ENCODE measurements around the gene ASS1.

ASS1 gene

DNA sequence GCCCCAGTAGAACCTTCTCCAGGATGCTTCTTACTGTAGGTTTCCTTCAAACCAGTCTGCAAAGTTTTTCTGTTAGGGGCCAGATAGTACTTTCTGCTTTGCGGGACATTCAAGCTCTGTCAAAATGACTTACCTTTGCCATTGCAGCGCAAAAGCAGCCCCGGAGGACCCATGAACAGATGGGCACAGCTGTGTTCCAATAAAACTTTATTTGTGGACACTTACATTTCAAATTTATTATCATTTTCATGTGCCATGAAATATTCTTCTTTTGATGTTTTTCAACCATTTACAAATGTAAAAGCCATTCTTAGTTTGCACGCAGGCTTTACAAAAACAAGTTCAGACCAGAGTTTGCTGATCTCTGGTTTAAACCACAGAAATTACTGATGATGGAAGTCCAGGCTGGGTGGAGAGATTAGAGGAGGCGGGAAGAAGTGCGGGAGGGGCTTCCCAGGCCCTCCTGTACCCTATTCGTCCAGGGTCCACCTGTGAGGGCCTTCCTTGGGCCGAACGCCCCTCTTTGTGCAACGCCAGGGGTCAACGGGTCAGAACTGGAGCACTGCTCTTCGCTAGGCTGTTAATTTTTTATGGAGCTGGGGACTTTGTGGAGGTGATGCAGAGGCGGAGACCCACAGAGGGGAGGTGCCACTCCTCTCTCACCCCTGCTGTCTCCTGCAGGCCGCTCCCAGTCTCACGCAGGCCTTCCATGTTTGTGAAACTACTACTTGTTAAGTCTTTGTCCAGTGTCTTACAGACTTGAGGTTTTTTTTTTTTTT is 7.6 kb upstream of the ASS1 start:
- DNase-seq: no peak

DNA sequence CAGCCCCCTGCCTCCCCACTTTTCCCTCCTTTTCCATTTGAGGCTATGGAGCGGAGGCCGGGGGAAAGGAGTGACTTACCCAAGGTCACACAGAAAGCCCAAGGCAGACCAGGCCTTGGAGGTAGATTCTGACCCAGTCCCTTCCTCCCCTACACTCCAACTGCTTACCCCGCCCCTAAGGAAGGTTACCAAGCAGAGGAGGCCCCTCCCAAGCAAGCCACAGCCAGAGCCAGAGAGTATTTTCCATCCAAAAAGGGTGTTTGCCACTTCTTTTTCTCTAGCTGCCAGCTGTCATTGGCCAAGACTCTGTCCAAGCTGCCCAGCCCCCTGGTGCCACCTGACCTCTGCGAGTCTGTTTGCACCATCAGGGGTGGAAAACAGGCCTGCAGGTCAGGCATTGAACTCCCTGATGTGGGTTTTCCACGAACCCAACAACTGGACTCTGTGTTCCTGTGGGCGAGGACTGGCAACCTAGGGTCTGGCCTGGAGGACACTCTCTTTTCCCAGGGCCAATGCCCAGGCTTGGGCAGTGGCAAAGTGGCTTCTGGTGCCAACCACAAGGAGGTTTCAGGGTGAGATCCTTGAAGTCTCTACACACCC is 6.3 kb upstream of the ASS1 start:
- no peak for DNase-seq

DNA sequence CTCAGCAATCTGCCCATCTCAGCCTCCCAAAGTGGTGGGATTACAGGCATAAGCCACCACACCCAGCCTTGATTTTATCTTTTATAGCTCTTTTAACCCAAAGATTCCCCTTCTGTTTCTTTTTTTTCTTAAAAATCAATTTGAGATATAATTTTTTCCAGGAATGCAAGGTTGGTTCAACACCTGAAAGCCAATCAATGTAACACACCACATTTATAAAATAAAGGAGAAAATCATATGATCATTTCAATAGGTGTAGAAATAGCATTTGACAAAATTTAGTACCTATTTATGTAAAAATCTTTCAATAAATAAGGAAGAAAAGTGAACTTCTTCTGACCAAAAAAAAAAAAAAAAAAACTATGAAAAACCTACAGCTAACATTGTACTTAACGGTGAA is 3.7 kb upstream of the ASS1 start:
- DNase-seq: no peak

DNA sequence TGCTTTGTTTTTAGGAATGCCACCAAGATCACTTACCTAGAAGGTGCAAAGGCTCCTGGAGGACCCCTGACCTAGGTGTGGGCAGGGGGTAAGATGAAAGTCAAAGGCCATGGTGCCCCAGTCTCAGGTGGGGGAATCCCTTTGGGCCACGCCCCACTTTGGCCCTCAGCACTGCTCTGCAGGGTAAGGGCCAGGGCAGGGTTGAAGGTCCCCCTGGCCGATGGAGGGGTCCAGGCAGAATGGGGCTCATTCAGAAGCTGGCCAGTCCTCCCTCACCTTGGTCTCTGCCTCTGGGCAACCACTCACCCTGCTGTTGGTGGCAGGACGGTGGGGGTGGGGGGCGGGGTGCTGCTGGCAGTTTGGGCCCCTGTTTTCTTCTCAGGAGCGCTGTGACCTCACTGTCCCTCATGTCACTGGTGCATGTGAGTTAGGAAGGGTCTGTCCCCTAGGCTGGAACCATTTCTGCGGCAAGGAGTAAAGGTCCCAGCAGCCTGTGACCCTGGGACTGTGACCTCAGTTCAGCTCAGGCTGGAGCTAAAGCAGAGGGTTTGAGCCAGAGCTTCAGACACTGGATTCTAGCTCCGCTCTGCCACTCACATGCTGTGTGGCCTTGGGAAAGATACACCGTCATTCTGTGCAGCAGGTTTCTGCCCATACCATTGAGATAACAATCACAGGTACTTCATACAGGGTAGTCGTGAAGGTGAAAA is 1.9 kb upstream of the ASS1 start:
- no peak for DNase-seq

DNA sequence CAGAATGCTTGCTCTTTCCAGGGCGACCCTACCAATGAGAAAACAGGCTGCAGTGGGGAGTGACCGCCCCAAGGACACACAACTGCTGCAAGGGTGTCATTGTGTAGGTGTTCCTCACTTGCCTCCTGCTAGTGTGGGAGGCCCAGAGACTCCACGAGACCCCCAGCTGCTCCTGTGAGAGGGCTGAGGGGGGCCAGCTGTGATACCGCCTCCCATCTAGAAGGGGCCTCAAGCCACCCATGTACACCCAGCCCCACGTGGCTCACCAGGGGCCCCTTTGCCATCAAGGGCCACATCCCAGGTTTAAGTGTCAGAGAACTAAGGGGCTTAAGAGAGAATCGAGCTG is 1.3 kb upstream of the ASS1 start:
- DNase-seq: no peak

DNA sequence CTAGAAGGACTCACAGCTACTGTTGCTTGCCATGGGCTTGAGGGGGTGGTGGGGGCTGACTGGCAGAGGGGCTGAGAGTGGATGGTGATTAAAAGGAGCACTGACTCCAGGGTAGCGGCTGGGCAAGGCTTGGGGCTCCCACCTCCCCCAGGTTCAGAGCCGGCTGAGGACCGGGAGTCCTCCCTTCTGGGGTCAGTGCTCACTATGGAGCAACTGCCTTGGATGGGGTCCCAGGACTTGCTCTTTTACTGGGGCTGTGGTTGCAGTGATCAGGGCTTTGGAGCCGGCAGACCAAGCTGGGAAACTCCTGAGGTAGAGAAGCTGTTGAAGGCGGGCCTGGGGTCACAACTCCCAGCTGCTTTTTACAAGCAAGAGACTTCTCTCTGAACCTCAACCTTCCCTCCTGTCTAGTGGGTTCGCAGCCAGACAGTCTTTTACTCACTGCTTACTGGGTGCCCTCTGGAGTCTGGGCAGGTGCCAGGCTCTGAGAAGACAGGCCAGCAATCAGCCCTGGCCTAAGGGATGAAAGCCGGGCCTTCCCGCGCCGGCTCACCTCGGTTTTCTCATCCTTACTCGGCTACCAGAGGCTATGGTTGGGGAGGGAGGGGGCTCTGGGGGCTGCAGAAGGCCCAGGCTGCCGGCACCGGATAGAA is 795 bp upstream of the ASS1 start:
- DNase-seq: no peak

DNA sequence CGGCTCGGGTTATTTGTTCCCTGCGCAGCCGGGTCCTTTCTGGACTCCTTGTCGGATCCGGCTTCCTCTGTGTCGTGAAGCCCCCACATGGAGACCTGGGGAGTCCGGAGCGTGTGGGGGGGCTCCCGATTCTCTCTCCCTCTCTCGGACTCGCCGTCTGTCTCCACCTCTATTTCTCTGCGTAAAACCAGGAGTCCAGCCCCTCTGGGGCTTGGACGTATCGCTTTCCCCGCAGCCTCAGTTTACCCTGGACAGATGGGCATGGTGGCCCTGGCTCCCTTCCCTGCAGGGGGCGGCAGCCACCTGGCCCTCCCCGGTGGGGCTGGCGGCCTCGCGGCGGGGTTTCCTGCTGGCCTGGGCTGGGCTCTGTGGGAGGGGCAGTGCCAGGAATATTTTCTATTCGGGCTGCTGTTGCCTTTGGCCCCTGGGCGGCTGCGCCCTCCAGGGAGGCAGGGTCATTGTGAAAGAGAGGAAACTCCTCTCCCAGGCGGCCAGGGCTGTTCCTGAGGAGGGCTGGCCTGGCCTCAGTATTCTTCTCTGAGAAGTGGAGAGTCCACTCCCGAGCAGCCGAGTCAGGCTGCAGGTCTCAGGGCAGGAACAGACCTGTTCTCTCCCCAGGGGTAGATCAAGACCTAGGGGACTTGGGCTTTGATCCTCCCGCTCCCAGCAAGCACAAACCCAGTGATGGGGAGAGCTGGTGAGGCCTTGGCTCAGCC is 665 bp downstream of the ASS1 start:
- DNase-seq: no peak

DNA sequence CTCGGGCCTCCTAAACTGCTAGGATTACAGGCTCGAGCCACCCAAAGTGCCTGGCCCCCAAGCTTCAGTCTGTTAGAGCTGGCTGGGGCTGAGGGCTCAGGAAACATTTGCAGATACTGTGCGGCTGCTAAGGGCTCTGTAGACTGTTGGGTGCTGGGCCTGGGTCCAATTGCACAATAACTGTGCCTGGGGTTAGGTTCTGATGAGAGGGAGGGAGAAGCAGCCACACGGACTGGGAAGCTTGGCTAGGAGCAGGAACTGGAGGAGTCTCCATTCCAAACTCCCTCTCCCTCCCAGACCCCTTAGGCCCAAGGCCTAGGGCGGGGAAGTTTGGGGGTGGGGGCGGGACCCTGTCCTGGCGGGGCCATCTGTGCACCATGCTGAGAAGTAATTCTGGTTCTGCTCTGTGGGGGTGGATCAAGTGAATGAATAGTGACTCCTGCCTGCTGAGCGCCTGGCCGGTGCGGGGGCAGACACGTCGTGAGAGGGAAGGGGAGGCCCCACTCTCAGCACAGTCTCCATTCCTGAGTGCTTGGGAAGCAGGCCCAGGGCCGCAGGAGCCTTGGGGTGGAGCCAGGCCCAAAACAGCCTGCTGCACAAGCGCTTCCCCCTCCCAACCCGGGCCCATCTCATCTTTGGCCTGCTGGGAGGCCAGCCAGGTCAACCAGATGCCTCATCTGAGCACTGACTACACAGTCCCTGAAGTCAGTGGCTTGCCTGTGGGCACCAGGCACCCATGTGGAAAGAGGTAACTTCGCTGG is 1.5 kb downstream of the ASS1 start:
- no peak for DNase-seq

DNA sequence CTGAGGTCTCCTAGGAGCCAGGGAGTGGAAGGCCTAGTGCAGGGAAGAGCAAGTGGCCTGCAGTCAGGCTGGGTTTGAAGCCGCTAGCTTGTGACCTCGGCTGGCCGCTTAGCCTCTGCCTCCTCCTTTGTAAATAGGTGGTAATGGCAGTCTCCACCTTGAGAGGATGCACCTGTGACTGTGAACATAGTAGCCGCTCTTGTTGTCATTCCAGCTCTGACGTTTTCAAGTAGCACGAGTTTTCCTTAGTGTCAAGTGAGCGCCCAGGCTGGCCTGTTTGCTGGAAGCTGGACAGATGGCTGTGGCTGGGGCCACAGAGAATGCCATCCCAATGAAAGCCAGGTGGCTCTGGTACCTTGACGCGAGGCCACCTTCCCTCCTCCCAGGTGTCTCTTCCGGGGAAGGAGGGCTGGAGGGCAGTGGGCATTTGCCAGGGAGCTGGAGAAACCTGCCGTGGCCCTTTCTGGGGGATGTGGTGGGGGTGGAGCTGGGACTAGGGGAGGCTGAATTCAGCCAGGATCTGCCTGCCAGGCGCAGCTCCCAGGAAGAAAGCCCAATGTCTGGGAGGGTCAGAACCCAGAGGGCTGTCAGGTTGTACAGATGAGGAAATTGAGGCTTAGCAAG is 2.5 kb downstream of the ASS1 start:
- DNase-seq: peak; percentile 66

DNA sequence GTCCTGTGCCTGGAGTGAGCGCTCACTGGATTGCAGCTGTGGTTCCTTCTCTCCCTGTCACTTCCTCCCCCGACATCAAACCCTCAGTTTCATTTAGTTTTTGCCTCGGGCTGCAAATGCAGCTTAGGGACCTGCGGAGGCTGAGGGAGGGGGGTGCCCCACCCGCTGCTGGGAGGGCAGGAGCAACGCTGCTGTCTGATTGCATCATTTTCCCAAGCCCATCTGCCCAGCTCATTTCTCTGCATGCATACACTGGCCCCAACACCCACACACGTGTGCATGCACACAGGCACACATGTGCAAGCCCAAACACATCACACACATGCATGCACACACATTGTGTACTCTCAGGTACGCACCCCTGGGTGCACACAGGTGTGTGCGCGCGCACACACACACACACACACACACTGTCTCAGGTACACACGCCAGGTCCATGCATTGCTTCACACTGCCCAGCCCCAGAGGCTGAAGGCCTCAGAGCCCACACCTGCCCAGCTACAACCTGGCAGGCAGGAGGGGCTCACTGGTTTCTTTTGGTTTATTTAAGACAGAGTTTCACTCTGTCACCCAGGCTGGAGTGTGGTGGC is 3.4 kb downstream of the ASS1 start:
- DNase-seq: no peak

DNA sequence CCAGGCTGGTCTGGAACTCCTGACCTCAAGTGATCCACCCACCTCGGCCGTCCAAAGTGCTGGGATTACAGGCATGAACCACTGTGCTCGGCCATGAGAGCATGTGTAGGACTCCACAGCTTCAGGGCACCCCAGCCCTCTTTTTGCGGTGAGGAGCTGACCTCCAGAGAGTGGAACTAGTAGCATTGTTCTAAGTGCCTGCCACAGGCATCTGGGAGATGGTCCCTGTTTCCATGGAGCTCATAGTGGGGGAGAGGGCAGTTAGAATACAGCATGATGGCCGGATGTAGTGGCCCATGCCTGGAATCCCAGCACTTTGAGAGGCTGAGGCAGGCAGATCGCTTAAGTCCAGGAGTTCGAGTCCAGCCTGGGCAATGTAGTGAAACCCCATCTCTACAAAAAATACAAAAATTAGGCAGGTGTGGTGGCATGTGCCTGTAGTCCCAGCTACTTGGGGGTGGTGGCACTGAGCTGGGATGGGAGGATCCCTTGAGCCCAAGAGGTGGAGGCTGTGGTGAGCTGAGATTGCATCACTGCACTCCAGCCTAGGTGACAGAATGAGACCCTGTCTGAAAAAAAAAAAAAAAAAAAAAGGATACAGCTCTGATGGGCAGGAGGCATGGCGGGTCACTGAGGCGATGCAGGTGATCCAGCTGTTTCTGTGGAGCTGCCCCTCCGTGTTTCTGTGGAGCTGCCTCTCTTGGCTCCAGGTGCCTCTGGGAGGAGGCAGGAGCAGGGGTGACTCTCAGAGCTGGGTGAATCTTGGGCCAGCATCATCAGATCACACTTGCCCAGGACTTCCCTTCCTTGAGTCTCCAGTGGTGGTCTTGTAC is 4.2 kb downstream of the ASS1 start:
- no peak for DNase-seq

DNA sequence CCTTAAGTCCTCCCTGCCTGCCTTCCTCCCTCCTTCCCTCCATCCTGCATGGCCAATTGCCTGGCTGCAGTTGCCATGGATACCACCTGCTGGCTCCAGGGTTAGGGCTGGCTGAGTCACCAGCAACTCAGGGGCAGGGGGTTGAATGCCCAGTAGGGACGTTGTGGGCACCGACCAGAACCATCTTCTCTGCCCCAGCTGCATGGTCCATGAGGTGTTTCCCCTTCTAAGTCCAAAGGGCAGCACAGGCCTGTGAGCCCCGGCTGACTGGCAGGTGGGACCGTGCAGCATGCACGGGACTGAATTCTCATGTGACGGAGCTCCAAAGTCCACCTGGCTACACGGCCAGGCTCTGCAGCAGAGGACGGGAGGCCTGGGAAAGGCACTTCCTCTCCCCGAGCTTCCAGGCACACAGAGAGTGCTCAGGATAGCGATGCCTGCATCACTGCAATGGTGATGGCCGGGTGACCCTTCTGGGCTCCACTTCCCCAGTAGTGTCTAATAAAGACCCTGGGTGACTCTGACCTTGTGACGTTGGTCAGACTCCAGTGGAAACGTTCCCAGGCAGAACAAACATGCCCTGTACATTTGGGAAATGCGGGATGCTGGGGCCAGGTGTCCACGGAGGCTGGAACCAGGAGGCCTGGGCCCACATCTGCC is 5.7 kb downstream of the ASS1 start:
- no peak for DNase-seq

DNA sequence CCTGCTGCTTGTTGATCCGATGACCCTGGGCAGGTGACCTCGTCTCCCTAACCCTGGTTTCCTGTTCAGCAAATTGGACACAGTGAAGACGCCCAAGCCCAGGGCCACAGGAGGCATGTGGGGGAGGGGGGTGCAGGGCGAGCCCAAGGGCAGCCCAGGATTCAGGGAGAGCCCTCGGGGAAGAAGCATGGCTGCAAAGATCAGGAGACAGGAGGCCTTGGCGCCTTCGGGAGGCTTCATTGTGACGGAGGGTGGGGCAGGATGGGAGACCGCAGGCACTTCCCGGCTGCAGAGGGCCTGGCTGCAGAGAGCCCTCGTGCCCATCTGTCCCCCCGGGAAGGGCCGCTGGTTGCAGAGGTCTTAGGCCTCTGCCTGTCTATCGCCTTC is 6.2 kb downstream of the ASS1 start:
- DNase-seq: no peak

DNA sequence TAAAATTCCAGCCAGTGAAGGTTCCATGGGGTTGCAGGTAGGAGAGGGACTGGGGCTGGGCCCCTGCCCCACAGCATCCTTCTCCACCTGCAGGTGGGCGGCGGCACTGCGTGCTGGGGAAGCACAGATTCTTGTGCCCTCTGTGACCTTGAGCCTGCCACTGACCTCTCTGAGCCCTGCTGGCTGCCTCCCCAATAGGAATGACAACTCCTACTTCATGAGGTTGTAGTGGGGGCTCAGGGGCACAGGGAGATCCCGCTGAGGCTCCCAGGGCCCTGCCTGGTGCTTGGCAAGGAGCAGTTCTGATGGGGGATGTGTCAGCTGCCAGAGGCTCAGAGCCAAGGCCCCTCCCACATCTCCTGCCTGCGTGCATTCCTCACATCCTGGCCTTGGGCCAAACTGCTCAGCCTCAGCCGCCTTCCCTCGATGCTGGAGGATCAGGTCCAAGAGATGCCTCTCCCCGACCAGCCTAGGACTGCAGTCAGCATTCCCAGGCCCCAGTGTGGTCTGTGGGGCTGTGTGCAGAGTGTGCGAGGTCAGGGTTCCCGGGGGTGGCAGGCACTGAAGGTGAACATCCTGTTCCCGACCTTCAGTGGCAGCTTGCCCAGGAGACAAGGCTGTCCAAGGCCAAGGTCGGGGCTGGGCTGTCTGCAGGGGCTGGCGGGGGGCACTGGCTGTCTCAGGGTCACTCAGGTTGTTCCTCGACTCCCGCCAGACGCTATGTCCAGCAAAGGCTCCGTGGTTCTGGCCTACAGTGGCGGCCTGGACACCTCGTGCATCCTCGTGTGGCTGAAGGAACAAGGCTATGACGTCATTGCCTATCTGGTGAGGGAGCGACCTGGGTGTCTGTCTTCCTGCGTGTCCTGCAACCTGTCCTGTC is 7.0 kb downstream of the ASS1 start:
- DNase-seq: peak; percentile 73

DNA sequence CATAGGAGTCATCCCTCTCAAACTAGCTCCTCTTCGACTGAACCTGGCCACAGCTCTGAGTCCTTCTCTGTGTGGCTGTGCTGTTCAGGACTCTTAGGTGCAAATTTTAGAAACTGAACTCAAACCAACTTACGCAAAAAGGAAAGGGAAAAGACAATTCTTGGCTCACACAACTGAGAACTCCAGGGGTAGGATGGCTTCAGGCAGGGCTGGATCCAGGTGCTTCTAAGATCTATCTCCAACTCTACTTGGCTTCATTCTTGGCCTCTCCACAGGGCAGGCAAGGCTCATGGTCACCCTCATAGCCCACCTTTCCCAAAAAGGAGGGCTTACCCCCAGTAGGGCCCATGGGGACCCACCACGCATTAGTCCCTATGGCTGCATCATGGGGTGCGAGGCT is 8.1 kb downstream of the ASS1 start:
- no peak for DNase-seq

DNA sequence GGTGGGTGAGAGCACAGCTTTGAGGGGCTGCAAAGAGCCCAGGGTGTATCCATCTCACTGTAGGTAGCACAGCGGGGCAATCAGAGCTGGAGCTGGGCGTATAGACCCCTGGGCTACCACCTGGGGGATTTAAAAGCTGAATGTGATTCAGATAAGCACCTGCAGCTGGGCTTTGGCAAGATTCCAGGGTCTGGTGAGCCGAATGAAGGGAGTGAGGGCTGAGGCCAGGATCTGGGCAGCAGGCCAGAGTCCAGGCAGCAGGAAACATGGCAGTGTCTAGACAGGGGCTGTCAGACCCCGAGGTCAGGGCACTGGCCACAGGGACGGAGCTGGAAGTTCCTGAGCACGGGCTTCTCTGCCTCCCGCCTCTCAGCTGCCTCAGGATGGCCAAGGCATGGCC is 8.7 kb downstream of the ASS1 start:
- no peak for DNase-seq

DNA sequence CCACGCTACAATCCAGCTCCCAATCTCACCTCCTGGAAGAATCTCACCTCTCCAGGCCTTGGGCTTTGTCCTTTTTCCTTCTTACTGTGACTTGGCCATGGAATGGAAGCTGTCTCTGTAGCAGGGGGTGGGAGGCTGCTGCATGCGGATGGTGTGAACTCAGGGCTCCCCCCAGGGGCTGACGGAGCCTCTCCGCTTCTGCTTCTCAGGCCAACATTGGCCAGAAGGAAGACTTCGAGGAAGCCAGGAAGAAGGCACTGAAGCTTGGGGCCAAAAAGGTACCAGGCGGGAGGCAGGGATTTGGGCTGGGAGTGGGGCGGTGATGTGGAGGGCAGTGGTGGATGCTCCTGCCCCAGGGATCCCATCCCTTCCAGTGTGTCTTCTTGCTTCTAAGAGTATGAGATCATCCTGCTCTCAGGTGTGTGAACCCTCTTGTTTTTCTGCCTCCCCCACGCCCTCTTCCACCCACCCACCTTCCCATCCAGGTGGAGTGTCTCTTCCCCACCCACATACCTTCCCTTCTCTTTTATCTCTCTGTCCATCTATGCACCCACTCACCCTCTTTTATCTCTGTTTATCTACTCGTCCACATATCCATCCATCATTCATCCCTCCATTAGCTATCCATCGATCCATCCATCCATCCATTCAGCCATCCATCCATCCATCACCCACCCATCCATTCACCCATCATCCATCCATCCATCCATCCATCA is 9.5 kb downstream of the ASS1 start:
- no peak for DNase-seq

DNA sequence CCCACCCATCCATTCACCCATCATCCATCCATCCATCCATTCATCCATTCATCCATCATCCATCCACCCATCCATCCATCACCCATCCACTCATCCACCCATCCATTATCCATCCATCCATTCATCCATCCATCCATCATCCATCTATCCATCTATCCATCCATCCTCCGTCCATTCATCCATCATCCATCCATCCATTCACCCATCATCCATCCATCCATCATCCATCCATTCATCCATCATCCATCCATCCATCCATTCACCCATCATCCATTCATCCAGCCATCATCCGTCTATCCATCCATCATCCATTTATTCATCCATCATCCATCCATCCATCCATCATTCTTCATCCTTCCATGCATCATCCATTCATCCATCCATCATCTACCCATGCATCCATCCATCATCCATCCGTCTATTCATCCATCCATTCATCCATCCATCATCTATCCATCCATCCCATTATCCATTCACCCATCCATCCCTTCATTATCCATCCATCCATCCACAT is 10.1 kb downstream of the ASS1 start:
- DNase-seq: no peak
